GM21515 (cell line): ENCODE measurements around the gene DHX38.

ENCODE experiments used
- ATAC-seq: cut with Tn5 transposase; IDR thresholded peaks from one replicate; pipeline ENCODE4 v1.9.1; 2021; ENCODE audit not compliant: unreplicated experiment

Gene DHX38

DNA sequence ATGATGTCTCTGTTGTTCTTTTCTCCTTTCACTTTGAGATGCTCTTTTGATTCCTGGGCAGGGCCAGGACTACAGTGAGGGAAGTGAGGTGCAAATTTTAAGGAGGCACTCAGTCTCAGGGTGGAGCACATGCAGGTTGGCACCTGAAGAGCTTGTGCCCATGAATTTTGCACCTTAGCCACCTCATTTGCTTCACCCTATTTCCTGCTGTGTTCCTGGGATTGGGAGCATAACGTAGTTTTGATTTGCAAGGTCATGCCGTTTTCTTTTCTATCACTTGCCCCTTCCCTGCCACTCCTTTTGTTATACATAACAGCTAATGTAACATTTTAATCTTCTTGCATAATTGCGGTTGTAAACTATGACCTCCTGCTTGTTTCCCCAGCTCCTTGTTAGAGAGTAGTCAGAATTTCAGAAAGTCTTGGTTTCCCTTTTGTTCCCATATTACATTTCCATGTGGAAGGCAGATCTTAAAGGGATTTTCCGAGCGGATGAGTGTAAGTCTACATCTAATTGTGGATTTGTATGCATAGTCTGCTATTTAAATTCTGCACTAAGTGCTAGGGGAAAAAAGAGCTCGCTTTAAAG lies 68.6 kb downstream of the DHX38 start:
- no peak for ATAC-seq
